VCaP (cell line): ENCODE data around the gene MVK.

Experiments
- H3K27ac ChIP-seq: fragments of 450-650 bp; 2 replicates; pipeline ENCODE4 v1.5.1; 2017
- CTCF ChIP-seq: fragments of 450-650 bp; conservative IDR thresholded peaks from 2 replicates; pipeline ENCODE4 v1.5.1; 2017; ENCODE audit warnings: mild to moderate bottlenecking, moderate library complexity

MVK gene

GRCh38 chr12:109626378-109627115 lies 53.0 kb downstream of the MVK start:
- H3K27ac ChIP-seq, result no peak overlapping the region
- TF ChIP-seq CTCF, result no peak

- TF ChIP-seq CTCF, result no peak
- H3K27ac ChIP-seq, result no peak overlapping the region
These were observed 54.0 kb downstream of the MVK start for GRCh38 chr12:109627633-109628032.

GRCh38 chr12:109630107-109630506 lies 56.5 kb downstream of the MVK start:
- H3K27ac ChIP-seq, result no peak overlapping the region
- TF ChIP-seq CTCF, result no peak

GRCh38 chr12:109630815-109631214 lies 57.2 kb downstream of the MVK start:
- H3K27ac ChIP-seq, result no peak overlapping the region
- no peak for TF ChIP-seq CTCF

GRCh38 chr12:109631302-109631701 lies 57.7 kb downstream of the MVK start:
- TF ChIP-seq CTCF, result no peak
- no peak overlapping the region for H3K27ac ChIP-seq

- no peak for TF ChIP-seq CTCF
- no peak overlapping the region for H3K27ac ChIP-seq
These were observed 58.2 kb downstream of the MVK start for GRCh38 chr12:109631751-109632150.

GRCh38 chr12:109632342-109632741 lies 58.7 kb downstream of the MVK start:
- no peak overlapping the region for H3K27ac ChIP-seq
- TF ChIP-seq CTCF, result no peak
